Karpas-422 (cell line): ENCODE results near the gene PLEKHD1. TPM values are rescaled to one million over a fixed set of nuclear protein-coding genes. Genes with fewer than 3 reads are reported as not detected.

Experiments used
- DNase-seq: peaks from one replicate; pipeline ENCODE4 v3.0.0-alpha.2; 2015
- H2AFZ ChIP-seq: fragments of 200-600 bp; sonication (generic); 2 replicates; pipeline ENCODE4 v1.6.1; 2014; ENCODE audit warnings: antibody characterized with exemption, low read length, mixed read lengths
- H3K27ac ChIP-seq: fragments of 200-600 bp; sonication (generic); 2 replicates; pipeline ENCODE4 v1.5.1; 2014; ENCODE audit warnings: mild to moderate bottlenecking, low read length, moderate library complexity
- H3K27me3 ChIP-seq: fragments of 200-600 bp; sonication (generic); 2 replicates; pipeline ENCODE4 v1.6.1; 2014; ENCODE audit warnings: low read length, mixed read lengths
- H3K36me3 ChIP-seq: fragments of 200-600 bp; sonication (generic); 2 replicates; pipeline ENCODE4 v1.6.1; 2014; ENCODE audit warnings: low read length, mixed read lengths; ENCODE audit not compliant: insufficient read depth
- H3K4me1 ChIP-seq: fragments of 200-600 bp; sonication (generic); 2 replicates; pipeline ENCODE4 v1.6.1; 2014; ENCODE audit warnings: mild to moderate bottlenecking, low read length, mixed read lengths
- H3K4me2 ChIP-seq: fragments of 200-600 bp; sonication (generic); 2 replicates; pipeline ENCODE4 v1.6.1; 2014; ENCODE audit warnings: low read length, low read depth, mild to moderate bottlenecking; ENCODE audit not compliant: poor library complexity, severe bottlenecking
- H3K4me3 ChIP-seq: fragments of 200-600 bp; sonication (generic); 2 replicates; pipeline ENCODE4 v1.5.1; 2014; ENCODE audit warnings: mild to moderate bottlenecking, antibody characterized with exemption, low read length, mixed read lengths
- H3K79me2 ChIP-seq: fragments of 200-600 bp; sonication (generic); 2 replicates; pipeline ENCODE4 v1.6.1; 2014; ENCODE audit warnings: mild to moderate bottlenecking, low read length, mixed read lengths
- H3K9ac ChIP-seq: fragments of 200-600 bp; sonication (generic); 2 replicates; pipeline ENCODE4 v1.6.0; 2014; ENCODE audit warnings: low read length
- H3K9me2 ChIP-seq: fragments of 200-600 bp; sonication (generic), shearing (Covaris generic); replicated peaks from 2 replicates; pipeline ENCODE4 v1.6.0; 2014; ENCODE audit warnings: mild to moderate bottlenecking, low read length, moderate library complexity; ENCODE audit not compliant: insufficient read depth
- H3K9me3 ChIP-seq: fragments of 300-700, 200-600 bp; sonication (generic); 2 replicates; pipeline ENCODE4 v1.6.1; 2014; ENCODE audit warnings: low read length, mixed read lengths
- H4K20me1 ChIP-seq: fragments of 200-600 bp; sonication (generic); 2 replicates; pipeline ENCODE4 v1.6.1; 2014; ENCODE audit warnings: mild to moderate bottlenecking, antibody characterized with exemption, low read length, low read depth; ENCODE audit not compliant: insufficient read depth
- total RNA-seq: library from RNA; depleted of rRNA; stranded (reverse); fragments of >200 nt; shearing (Covaris generic); gene quantifications from 2 replicates; pipeline ENCODE4 v1.2.3, GENCODE V29; 2014; ENCODE audit warnings: low replicate concordance; rRNA removed

The PLEKHD1 gene
- total RNA-seq, 1 experiment from 2014 or later, result 0.41 TPM

DNA sequence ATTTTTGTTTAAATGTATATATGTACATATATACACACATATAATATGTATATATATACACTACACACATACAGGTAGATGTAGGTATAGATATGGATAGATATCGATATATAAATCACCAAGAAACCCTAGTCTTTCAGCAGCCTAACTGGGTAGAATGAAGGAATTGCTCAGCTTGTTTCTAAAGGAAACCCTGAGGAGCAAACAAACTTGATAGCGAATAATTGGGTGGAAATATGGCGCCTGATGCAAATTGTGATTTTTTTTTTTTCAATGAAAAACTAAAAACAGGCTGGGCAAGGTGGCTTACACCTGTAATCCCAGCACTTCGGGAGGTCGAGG, 90.4 kb downstream of the PLEKHD1 start:
- no peaks in the 10 kb centered on the region for H3K9me2 ChIP-seq
- no peaks in the 10 kb centered on the region for H3K79me2 ChIP-seq
- H4K20me1 ChIP-seq, result no peaks in the 10 kb centered on the region
- no peak overlapping the region for H2AFZ ChIP-seq
- no peaks in the 10 kb centered on the region for H3K9me3 ChIP-seq
- H3K27me3 ChIP-seq, result no peaks in the 10 kb centered on the region
- no peaks in the 10 kb centered on the region for H3K36me3 ChIP-seq
- no peak overlapping the region for H3K9ac ChIP-seq
- H3K4me3 ChIP-seq, result no peak overlapping the region
- DNase-seq, result no peak
- H3K4me1 ChIP-seq, result peaks cover 16% of the 10 kb centered on the region
- H3K27ac ChIP-seq, result no peak overlapping the region
- peak overlapping the region; percentile 59 for H3K4me2 ChIP-seq

DNA sequence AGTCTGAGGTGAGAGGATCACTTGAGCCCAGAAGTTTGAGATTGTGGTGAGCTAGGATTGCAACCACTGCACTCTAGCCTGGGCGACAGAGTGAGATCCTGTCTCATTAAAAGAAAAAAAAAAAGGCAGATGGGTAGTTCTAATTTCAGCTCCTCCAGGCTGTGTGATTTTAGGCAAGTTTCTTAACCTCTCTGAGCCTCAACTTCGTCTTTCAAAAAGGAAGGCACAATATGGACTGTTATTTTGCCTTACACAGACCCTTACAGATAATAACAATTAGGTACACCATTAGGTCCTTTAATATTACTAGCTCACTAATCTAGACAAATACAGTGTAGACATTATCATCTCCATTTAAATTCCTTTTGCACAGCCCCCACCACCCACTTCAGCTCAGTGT, 94.9 kb downstream of the PLEKHD1 start:
- H3K9me3 ChIP-seq, result no peaks in the 10 kb centered on the region
- no peak overlapping the region for H2AFZ ChIP-seq
- no peak overlapping the region for H3K4me2 ChIP-seq

DNA sequence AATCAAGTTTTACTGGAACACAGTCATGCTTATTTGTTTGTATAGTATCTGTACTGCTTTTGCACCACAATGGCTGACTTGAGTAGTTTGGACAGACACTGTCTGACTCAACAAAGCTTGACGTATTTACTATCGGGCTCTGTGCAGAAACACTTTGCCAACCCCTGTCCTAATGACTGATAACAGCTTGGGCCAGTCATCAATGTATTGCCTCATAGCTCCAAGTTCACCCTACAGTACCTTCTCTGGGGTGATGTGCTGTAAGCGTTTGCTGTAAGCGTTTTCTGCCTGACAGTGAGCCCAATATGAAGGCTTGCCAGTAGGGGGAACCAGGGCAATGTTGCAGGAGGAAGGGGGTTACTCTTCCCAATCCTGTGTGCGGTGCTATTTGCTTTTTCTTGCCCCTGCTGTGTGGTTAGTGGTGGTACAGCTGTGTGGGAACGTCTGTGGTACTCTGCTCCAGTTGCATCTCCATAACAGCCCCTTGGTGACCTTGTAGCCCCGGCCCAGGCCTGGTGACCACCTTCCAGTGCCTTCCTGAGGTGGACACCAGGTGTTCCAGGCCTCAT, 95.6 kb downstream of the PLEKHD1 start:
- peak; percentile 87 for DNase-seq
- no peak overlapping the region for H3K4me2 ChIP-seq
- no peak overlapping the region for H3K9ac ChIP-seq
- no peaks in the 10 kb centered on the region for H3K79me2 ChIP-seq
- no peaks in the 10 kb centered on the region for H3K27me3 ChIP-seq
- H3K4me1 ChIP-seq, result peaks cover 12% of the 10 kb centered on the region
- H3K9me2 ChIP-seq, result no peaks in the 10 kb centered on the region
- H3K9me3 ChIP-seq, result no peaks in the 10 kb centered on the region
- H3K4me3 ChIP-seq, result no peak overlapping the region
- no peaks in the 10 kb centered on the region for H4K20me1 ChIP-seq
- H3K27ac ChIP-seq, result no peak overlapping the region
- H2AFZ ChIP-seq, result no peak overlapping the region
- no peaks in the 10 kb centered on the region for H3K36me3 ChIP-seq

More for the DNA sequence above, 94.9 kb downstream of the PLEKHD1 start:
- H4K20me1 ChIP-seq, result no peaks in the 10 kb centered on the region
- H3K27me3 ChIP-seq, result no peaks in the 10 kb centered on the region
- H3K4me3 ChIP-seq, result no peak overlapping the region
- DNase-seq, result no peak
- H3K4me1 ChIP-seq, result peaks cover 14% of the 10 kb centered on the region
- no peak overlapping the region for H3K27ac ChIP-seq
- no peaks in the 10 kb centered on the region for H3K36me3 ChIP-seq
- no peaks in the 10 kb centered on the region for H3K9me2 ChIP-seq
- no peak overlapping the region for H3K9ac ChIP-seq
- no peaks in the 10 kb centered on the region for H3K79me2 ChIP-seq

Other genes starting within 250 kb of the PLEKHD1 start
- gene GALNT16, start 224.6 kb upstream of the PLEKHD1 start, total RNA-seq, result 0.15 TPM in 1 of 2 replicates, not detected in the other
- gene ERH, start 86.4 kb upstream of the PLEKHD1 start, total RNA-seq, result 168 and 296 TPM in 2 replicates
- gene SLC39A9, start 86.0 kb upstream of the PLEKHD1 start, total RNA-seq, result 111 and 161 TPM in 2 replicates
- gene CCDC177, start 90.1 kb downstream of the PLEKHD1 start, total RNA-seq, result not detected in 2 replicates
- gene SUSD6, start 126.9 kb downstream of the PLEKHD1 start, total RNA-seq, result 43.8 and 46.0 TPM in 2 replicates